Inflammatory macrophage treated with lipopolysaccharide for 4 hours (primary cell): ENCODE measurements around the gene METTL15.
"Not testable (repeated sequence)": the region's sequence is repeated elsewhere in the genome, so short reads cannot be mapped to it uniquely, and the experiment has no call there.

Experiments
- DNase-seq: peaks from one replicate; pipeline ENCODE4 v3.0.0-alpha.2; 2020

The METTL15 gene

DNA sequence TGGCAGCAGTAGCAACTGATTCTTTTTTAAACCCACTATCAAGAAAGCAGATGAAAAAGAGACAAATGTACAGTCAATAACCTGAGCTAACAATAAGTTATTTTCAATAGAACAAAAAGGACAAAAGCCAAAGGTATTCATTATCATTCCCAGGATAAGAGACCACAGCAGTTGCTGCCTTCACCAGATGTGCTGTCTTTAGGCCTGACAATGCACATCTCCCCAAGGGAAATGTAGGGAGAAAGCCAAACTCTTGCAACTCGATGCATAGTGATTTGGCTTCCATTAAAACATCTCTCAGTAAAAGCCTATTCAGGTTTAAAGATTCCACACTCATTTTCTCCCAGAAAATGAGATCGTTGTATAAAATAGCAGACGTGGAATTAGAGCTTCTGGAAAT is 210.7 kb downstream of the METTL15 start:
- no peak for DNase-seq

- no peak for DNase-seq
Measured at GRCh38 chr11:28323621-28324020, 215.4 kb downstream of the METTL15 start.

DNA sequence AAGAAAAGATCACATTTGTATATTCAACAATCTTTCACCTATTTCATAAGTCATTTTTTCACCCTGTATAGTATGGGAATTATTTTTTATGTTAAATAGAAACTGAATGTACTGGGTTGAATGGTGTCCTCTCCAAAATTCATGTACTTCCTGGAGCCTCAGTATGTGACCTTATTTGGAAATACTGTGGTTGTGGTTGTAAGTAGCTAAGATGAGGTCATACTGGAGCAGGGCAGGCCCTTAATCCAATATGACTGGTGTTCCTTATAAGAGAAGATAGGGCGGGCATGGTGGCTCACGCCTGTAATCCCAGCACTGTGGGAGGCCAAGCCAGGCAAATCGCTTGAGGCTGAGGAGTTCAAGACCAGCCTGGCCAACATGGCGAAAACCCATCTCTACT is 224.2 kb downstream of the METTL15 start:
- DNase-seq: not testable (repeated sequence)

GRCh38 chr11:28337701-28338100 is 229.5 kb downstream of the METTL15 start:
- DNase-seq: no peak

DNA sequence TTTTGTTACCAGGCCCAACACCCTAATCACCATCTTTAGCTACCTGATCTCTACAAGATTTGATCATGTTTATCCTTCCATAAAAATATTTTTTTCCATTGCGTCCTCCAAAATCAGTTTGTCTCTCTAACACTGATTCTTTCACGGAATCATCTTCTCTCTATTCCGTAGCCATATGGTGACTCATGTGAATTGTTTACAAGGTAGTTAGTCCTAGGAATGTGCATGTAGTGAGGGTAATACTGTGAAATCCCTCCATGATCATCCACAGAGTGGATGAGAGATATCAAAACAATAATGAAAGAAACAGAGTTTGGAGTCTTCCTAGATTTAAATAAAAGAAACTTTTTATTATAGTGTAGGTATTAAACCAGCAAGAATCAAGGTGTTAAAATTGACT is 230.2 kb downstream of the METTL15 start:
- DNase-seq: no peak

- DNase-seq: no peak
Measured at GRCh38 chr11:28339488-28339887, 231.3 kb downstream of the METTL15 start.

GRCh38 chr11:28342716-28343115 is 234.5 kb downstream of the METTL15 start:
- no peak for DNase-seq

DNA sequence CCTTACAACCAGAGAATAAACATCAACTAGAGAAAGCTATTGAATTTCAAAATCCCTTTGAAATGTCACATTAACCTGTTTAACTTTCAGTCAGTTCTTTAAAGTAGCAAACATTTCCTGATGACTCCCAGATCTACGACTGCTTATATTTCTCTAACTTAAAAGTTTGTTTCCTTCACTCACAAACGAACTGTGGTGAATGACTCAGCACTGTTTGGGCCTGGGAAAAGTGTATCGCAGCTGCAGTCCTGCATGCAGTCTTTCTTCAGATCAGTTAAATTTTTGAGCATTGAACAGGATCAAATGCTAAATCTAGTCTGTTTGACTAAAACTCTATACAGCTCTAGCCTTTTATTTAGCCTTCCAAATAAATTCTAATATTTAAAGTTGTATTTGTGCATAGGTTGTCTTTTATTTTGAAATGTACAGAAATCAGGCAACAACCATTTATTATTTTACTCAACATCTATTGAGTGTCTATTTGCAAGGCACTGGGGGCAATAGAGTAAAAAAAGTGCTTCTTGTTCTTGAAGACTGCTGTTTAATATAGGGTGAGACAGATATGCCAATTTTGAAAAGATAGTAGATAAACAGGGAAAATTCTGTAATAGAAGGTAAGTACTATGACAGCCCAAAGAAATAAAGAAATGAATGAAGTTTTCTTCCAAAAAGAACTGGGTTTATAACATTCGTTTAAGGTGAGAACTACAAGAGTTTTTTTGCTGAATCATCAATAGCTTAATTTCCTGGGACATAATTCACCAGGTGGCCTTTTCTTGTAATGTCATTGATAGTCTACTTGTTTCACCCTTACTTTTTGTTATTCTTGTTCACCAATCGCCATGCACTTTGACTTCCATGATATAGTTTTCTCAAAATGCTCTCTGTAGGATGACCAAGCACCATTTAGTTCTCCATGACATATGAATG is 235.4 kb downstream of the METTL15 start:
- no peak for DNase-seq

GRCh38 chr11:28346209-28346608 is 238.0 kb downstream of the METTL15 start:
- no peak for DNase-seq

GRCh38 chr11:28346721-28347120 is 238.5 kb downstream of the METTL15 start:
- DNase-seq: no peak

DNA sequence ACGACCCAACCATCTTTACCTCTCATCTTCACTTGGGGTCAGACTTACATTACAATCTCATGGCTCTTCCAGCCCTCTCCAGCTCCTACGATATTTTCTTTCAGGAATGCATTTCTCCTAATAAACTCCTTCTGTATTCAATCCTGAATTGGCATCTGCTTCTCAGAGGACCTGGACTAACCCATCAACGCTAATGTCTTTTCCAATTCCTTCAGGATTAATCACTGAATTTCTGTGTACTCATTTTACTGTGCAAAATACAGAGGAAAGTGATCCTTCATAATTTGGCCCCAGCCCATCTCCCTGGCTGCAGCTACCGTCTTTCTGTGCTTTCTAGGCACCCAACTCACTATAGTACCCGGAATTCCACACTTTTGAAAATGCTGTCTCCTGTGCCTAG is 239.2 kb downstream of the METTL15 start:
- no peak for DNase-seq

DNA sequence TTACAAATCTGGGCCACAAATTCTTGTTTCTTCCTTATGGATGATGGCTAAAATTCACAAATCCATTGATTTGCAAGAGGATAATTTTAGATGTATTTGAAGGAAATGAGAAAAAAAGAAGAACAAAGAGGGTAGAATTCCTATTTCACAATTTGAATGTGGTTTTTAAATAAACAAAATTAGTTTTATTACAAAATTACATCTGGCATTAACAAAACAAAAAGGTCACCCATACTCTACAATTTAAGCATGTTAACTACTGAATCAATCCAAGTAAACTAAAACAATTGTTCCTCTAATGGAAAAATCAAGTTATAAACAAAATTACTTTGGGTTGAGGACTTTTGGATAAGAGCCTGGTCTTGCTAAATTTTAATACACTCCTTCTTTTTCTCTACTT is 242.0 kb downstream of the METTL15 start:
- no peak for DNase-seq

DNA sequence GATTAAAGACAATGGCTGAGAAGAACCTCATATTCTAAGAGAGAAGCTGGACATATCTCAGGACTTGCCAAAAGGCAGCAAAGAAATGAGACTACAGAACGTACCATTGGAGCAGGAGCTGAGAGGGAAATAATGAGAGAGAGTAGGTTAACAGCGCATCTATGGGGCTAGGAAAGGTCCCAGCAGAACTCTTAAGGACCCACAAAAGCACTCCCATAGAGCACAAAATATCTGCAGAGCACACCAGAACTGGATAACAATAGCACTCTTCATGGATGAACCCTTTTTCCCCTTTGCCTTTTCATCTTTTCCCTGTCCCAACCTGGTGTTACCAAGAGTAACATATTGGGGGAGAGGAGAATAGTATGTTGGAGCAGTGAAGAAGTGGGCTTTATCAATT is 245.8 kb downstream of the METTL15 start:
- no peak for DNase-seq

DNA sequence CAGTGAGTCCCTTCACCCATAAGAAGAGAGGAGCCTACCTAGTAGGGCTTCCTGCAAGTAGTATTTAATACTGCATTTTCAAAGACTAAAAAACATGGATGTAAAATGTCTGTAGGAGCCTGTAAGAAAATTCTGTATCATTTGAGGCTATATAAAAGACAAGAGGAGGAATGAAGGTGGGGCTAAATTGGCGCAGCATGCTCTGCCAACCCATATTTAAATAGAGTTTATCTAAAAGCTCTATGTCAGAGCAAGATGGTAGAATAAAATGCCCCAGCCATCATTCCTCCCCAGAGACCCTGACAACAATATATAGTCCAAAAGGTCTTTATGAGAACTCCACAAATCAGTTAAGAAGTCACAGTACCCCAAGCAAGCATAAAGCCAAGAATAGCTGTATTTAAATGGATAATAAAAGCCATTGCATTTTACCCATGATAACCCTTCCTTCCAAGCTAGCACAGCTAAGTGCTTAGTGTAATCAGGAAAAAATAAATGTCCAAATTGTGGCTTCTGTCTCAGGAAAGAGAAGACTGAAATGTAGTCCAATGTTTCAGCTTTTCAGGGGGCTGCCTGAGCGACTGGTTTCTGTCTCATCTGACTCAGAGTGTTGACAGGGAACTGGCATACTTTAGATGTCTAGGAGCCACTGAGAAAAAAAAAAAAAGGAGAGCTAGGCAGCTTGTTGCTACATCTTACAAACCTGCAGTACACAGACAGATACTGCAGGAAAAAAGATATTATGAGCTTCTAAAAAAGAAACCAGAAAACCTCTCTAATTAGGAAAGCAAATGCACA is 258.6 kb downstream of the METTL15 start:
- DNase-seq: no peak

DNA sequence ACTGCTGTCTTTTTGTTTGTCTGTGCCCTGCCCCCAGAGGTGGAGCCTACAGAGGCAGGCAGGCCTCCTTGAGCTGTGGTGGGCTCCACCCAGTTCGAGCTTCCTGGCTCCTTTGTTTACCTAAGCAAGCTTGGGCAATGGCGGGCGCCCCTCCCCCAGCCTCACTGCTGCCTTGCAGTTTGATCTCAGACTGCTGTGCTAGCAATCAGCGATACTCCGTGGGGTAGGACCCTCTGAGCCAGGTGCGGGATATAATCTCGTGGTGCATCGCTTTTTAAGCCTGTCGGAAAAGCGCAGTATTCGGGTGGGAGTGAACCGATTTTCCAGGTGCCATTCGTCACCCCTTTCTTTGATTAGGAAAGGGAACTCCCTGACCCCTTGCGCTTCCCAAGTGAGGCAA is 269.9 kb downstream of the METTL15 start:
- not testable (repeated sequence) for DNase-seq
